A172 (cell line): Measurements from ENCODE around the gene BRI3BP. TPM values are rescaled to one million over a fixed set of nuclear protein-coding genes. Genes with fewer than 3 reads are reported as not detected.
"Not testable (repeated sequence)": the region's sequence is repeated elsewhere in the genome, so short reads cannot be mapped to it uniquely, and the experiment has no call there.

Experiments used
- DNase-seq: peaks from one replicate; pipeline ENCODE4 v3.0.0-alpha.2; 2015; ENCODE audit warnings: low spot score
- total RNA-seq: library from RNA; depleted of rRNA; stranded (reverse); fragments of >200 nt; shearing (Covaris generic); gene quantifications from 2 replicates; pipeline ENCODE4 v1.2.3, GENCODE V29; 2014; rRNA removed

BRI3BP gene
- total RNA-seq, 1 experiment from 2014 or later: 18.6 TPM

DNA sequence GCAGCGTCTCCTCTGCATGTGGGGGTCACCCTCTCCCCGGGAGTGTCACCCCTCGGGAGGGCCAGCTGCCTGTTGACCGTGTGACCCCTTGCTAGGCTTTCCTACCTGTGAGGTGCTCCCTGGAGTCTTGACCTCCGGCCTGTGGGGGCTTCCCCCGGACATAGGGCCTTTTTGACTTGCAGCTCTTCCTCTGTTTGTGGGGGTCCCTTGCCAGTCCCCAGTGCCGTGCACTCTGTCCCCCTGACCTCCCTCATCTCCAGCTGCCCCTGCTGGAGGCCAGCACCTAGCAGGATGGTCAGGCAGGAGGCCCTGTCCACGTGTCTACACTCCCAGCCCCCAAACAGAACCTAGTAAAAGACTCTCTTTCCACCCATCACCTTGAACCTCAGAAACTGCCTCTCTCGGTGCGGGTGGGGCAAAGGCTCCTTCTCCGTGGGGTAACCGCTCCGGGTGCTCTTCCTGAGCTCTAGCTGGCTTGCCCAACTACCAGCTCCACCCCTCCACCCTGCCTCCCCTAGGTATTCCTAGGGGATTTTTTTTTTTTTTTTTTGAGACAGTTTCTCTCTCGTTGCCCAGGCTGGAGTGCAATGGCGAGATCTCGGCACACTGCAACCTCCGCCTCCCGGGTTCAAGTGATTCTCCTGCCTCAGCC, 72.6 kb downstream of the BRI3BP start:
- DNase-seq: no peak

DNA sequence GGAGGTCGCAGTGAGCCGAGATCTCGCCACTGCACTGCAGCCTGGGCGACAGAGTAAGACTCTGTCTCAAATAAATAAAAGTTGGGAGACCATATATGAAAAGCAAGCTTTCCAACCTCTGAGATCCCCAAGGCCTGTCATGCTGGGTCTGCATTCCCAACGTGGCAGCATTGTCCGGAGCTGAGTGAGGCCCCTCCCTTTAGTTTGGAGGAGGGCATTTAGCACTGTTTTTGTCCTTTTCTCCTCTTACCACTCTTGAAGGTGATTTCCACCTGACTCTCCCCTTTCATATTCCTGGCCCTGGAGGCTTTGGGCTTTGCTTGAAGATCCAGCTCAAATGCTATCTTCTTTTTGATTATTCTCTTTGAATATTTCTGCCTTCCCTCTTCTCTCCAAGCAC, 74.9 kb downstream of the BRI3BP start:
- DNase-seq: no peak

DNA sequence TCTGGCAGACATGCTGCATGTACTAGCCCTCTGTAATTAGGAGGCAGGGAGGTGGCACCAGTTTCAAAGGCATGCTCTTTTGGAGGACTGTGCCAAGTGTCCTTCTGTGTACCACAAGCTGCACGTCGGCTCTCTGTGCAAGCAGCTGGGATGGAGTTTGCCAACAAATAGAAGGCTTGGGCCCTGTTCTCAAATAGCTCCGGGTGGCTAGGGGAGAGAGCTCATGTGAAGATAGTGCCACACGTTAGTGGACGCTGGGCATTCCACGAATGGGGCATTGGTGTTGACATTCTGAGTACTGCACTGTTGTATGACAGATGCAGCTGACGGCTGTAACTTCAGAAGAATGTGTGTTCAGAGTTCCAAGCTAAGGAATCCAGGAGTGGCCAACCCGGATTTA, 76.2 kb downstream of the BRI3BP start:
- no peak for DNase-seq

DNA sequence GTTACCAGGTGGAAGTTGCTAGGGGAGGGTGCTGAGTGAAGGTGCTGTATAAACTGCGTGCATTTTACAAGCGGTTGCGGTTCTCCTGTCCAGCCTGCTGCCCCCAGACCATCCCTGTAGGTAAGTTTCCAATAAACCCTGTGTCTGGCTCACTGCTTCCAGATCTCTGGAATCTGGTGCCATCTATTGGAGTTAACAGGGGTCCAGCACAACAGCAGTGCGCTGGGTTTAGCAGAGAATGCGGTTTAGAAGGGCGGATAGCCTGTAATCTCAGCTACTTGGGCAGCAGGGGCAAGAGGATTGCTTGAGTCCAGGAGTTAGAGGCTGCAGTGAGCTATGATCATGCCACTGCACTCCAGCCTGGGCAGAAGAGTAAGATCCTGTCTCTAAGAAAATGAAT, 76.7 kb downstream of the BRI3BP start:
- DNase-seq: no peak

DNA sequence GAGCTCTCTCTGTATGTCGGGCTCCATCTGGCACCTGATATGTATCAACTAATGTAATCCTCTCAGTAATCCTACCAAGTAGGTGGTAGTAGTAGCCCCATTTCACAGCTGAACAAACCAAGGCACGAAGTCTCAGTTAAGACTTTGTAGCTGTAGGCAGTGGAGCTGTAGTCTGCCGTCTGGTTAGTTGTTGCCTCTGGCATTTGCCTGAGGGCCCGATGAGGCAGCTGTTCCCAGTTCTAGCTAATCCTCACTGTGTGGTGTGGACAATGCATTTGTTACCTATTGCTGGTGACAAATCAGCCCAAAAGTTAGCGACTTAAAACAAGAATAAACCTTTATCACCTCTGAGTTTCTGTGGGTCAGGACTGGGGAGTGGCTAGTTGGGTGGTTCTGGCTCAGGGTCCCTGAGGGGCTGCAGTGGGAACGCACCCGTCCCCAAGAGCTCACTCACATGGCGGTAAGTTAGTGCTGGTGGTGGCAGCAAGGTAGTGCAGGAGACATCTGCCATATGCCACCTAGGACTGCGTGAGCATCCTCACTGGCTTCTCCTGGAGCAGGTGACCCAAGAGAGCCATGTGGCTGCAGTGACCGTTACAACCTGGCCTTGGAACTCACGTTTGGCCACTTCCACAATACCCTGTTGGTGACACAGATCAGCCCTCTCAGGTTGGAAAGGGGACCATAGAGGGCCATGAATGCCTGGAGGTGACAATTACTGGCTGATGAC, 77.4 kb downstream of the BRI3BP start:
- DNase-seq: no peak

DNA sequence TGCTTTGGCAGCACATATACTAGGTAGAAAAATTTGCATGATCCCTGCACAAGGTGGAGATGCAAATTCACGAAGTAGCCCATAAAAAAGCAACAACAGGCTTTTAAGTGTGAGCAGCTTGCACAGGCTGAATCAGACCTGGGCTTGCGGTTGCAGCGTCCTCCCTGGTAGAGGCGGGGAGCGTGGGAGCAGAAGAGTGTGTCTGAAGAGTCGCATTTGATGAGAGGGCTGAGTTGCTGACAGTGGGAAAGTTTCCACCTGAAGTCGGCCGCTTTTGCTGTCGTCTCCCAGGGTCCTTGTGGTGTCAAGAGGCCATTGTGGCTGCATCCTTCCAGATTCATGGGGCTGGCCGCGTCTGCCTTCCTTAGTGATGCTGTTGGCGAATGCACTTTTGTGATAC, 78.0 kb downstream of the BRI3BP start:
- DNase-seq: no peak

DNA sequence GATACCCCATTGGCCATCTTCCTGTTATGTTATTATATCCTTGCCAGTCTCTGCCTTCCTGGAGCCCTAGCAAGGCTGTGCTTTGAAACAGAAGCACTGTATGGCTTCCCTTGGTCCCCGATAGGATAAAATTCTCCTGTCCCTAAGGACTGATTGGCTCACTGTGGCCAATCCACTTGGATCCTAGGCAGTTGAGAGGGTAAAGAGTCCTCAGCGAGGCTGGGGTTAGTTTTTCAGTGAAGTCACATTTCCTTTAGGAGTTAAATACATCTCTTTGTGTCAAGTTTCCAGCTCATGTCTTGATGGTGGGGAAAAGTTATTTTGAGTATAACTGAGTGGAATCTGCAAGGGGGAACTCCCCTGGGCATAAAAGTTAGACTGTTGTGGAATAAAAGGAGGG, 79.1 kb downstream of the BRI3BP start:
- no peak for DNase-seq

DNA sequence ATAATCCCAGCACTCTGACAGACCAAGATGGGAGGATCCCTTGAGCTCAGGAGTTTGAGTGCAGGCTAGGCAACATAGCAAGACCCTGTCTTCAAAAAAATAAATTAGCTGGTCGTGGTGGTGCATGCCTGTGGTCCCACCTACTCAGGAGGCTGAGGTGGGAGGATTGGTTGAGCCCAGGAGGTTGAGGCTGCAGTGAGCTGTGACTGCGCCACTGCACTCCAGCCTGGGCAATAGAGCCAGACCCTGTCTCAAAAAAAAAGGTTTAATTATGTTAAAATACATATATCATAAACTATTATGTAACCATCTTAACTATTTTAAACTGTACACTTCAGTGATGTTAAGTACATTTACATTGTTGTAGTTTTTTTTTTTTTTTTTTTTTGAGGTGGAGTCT, 80.8 kb downstream of the BRI3BP start:
- DNase-seq: not testable (repeated sequence)

DNA sequence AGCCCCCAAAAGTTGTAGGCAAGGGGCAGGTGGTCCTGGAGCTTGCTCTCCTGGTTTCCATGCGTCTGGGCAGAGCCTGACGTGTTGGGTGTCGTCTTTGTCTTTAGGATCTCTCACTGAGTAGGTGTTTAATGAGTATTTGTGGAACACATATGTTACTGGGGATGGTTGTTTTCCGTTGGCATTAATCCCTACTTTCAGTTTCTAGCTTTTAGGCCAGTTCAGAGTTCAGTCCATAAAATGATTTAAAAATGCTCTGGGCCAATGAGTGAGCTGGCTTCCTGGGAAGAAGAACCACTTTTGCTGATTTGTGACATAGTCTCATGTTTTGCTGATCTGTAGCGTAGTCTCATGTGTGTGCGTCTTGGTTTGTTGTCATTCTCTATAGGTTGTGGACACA, 82.7 kb downstream of the BRI3BP start:
- no peak for DNase-seq

DNA sequence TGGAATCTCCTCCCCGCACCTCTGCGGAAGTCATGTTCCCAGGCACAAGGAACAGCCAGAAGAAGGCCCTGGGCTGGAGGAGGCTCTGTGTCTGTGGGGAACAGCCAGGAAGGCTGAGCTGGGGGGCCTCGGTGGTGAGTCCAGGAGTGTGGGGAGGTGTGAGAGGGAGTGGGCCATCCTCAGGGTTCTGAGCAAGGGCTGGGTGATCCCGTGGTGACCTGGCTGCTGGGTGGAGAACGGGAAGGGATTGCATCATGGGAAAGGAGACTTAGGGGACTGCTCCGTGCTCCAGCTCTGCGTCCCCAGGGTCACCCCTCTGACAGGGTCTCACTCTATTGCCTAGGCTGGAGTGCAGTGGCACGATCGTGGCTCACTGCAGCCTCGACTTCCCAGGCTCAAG, 85.6 kb downstream of the BRI3BP start:
- no peak for DNase-seq

DNA sequence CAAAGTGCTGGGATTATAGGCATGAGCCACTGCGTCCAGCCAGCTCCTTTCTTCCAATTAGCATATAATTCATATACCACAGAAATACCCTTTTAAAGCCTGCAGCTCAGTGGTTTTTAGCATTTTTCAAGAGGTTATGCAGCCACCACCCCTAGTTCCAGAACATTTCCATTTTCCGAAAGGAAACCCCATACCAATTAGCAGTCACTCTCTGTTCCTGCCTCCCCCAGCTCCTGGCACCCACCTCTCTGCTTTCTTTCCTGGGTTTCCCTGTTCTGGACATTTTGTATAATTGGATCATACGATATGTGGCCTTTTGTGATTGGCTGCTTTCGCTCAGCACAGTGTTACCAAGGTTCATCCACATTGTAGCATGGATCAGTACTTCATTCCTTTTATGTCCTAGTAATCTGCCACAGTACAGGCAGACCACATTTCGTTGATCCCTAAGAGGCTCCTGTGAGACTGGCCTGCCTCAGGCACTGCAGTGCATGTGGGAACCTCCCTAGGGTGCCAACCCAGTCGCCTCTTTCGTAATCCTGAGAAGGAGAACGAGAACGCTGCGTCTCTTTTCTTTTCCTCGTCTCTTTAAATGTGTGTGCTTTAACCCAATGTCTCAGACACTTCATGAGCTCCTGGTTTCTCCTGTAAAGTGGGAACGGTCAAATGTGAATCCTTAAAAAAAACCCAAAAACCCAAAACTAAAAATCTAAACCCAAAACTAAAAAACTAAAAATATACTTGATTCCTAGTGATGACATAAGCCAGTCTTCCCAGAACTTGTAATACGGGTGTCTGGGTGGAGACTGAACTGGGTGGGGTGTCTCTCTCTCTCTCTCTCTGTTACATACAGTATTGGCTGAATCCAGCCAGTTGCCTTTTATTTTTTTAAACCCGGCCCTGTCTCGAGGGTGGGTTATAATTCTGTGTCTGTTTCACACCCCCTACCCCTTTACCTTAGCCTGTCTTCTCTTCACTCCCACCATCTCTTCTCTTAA, 86.5 kb downstream of the BRI3BP start:
- DNase-seq: no peak

Other genes starting within 250 kb of the BRI3BP start
- 16.4 and 27.3 TPM in 2 replicates for gene SCARB1, start 129.8 kb upstream of the BRI3BP start, total RNA-seq
- gene UBC, start 79.0 kb upstream of the BRI3BP start, total RNA-seq: 1,288 and 1,521 TPM in 2 replicates
- 22.7 and 25.8 TPM in 2 replicates for gene DHX37, start 4.5 kb upstream of the BRI3BP start, total RNA-seq
- gene AACS, start 71.8 kb downstream of the BRI3BP start, total RNA-seq: 26.6 and 32.1 TPM in 2 replicates
- gene TMEM132B, start 192.7 kb downstream of the BRI3BP start, total RNA-seq: 0.60 and 0.67 TPM in 2 replicates